NT2/D1 (cell line): ENCODE data around the gene CKS2.

Experiments
- DNase-seq: peaks from one replicate; pipeline ENCODE4 v3.0.0-alpha.2; 2011; ENCODE audit warnings: low read depth, low spot score
- H3K27me3 ChIP-seq: 2 replicates; pipeline ENCODE4 v1.6.0; 2011; ENCODE audit warnings: mild to moderate bottlenecking; ENCODE audit not compliant: insufficient read length, insufficient read depth
- H3K36me3 ChIP-seq: 2 replicates; pipeline ENCODE4 v1.6.1; 2011; ENCODE audit warnings: mild to moderate bottlenecking, low read length, mixed read lengths; ENCODE audit not compliant: insufficient read depth, insufficient read length
- H3K4me1 ChIP-seq: 2 replicates; pipeline ENCODE4 v1.5.1; 2011; ENCODE audit not compliant: insufficient read depth, insufficient read length
- H3K4me3 ChIP-seq: 2 replicates; pipeline ENCODE4 v1.5.1; 2011; ENCODE audit warnings: low read depth; ENCODE audit not compliant: insufficient read length
- H3K9ac ChIP-seq: 2 replicates; pipeline ENCODE4 v1.6.0; 2011; ENCODE audit warnings: low read depth; ENCODE audit not compliant: insufficient read length
- H3K9me3 ChIP-seq: 2 replicates; pipeline ENCODE4 v1.5.1; 2011; ENCODE audit warnings: mild to moderate bottlenecking, low read length; ENCODE audit not compliant: insufficient read depth
- SUZ12 ChIP-seq: IDR thresholded peaks from 2 replicates; pipeline ENCODE4 v1.6.1; 2011; ENCODE audit not compliant: insufficient read length, insufficient read depth; ENCODE audit errors: extremely low read depth
- YY1 ChIP-seq: IDR thresholded peaks from 2 replicates; pipeline ENCODE4 v1.6.1; 2011; ENCODE audit not compliant: insufficient read length, insufficient read depth
- ZNF274 ChIP-seq: IDR thresholded peaks from 2 replicates; pipeline ENCODE4 v1.6.1; 2011; ENCODE audit warnings: mild to moderate bottlenecking, low read depth, low read length

CKS2 gene

DNA sequence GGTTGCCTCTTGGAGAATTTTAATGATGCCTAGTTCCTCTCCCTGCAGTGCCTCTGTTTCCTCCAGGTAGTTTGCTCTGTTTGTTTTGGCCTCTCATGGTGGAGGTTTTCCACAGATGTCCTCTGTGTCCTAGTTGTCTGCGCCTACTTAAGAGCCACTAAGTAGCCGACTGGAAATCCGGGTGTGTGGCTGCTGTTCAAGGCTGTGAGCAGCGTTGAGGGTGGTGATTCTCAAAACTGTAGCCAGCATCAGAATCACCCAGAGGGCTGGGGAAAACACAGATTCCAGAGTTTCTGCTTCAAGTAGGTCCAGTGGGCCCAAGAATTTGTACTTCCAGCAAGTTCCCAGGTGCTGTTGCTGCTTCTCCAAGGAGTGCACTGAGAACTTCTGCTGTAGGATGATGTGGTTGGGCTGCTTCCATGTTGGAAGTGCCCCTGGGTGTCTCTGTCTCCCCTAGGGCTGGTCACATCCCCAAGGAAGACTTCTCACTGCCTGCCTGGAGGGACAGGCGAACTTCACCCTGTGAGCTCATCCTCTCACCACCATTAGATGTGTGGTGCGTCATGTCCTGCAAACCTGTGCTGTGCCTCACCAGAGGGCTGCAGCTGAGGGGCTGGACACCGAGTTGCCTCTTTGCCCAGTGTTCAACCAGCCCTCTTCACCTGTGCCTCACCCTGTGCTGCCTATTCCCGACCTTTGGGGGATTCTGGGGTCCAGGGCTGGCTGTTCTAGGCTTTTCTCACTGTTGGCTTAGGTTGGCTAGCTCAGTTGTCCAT, 42.1 kb downstream of the CKS2 start:
- H3K4me1 ChIP-seq = no peaks in the 10 kb centered on the region
- no peaks in the 10 kb centered on the region for H3K27me3 ChIP-seq
- H3K9ac ChIP-seq = no peak overlapping the region
- no peak overlapping the region for H3K4me3 ChIP-seq
- no peaks in the 10 kb centered on the region for H3K9me3 ChIP-seq
- DNase-seq = no peak
- H3K36me3 ChIP-seq = peaks cover 98% of the 10 kb centered on the region
- TF ChIP-seq SUZ12 = no peak
- no peak for TF ChIP-seq YY1
- TF ChIP-seq ZNF274 = no peak

DNA sequence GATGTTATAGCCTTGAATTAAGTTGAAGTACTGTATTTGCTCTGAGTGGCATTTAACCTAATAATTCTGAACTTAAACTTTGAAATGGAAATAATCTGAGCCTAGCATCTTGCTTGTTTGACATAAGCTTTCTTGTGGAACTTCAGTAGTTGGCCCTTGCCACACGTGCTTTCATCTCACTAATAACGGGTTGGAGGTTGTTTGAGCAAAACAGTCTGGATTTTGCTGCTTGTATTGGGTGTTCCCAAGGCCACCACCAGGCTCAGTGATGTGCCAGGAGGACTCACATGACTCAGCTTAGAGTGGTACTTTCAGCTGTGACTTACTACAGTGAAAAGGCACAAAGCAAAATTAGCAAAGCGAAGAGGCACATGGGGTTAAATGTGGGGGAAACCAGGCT, 43.0 kb downstream of the CKS2 start:
- Histone ChIP-seq H3K36me3 (peaks cover 97% of the 10 kb centered on the region), H3K9me3 (no peaks in the 10 kb centered on the region), H3K9ac (no peak overlapping the region), H3K27me3 (no peaks in the 10 kb centered on the region), H3K4me1 (no peaks in the 10 kb centered on the region), H3K4me3 (no peak overlapping the region)
- TF ChIP-seq YY1 = no peak
- TF ChIP-seq SUZ12 = no peak
- no peak for TF ChIP-seq ZNF274
- no peak for DNase-seq

DNA sequence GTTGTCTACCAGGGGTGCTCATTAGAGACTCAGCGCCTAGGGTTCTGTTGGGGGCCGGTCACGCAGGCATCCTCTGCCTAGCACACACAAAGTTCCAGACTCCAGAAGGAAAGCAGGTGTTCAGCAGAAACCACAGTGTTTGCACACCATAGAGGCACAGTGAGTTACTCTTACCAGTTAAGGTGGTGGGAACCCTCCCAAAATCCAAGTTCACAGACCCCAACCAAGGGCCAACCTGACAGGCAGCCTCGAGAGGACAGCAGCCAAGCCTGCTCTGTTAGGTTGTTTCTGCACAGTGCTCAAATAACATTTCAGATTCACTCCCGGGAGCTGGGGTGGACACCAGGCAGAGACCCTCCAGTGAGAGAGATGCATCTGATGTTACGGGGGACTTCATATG, 43.5 kb downstream of the CKS2 start:
- TF ChIP-seq SUZ12 (no peak), ZNF274 (no peak), YY1 (no peak)
- Histone ChIP-seq H3K27me3 (no peaks in the 10 kb centered on the region), H3K9ac (no peak overlapping the region), H3K9me3 (no peaks in the 10 kb centered on the region), H3K4me1 (no peaks in the 10 kb centered on the region), H3K4me3 (no peak overlapping the region), H3K36me3 (peaks cover 95% of the 10 kb centered on the region)
- DNase-seq = no peak

DNA sequence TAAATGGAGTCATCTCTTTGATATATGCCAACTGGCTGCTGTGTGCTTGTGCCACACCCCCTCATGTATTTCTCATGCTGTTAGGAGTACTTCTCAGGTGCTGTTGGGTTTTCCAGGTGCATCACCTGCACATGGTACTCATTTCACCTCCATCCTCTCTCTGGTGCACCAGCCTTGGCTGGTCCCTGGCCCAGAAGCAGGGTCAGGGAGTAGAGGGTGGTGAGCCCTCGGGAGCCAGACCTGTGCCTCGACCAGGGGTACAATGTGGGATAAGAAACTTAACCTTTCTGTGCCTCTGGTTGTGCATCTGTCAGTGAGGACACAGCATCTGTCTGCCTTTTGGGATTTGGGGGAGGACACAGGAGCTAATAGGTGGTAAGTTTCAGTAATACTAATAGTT, 45.8 kb downstream of the CKS2 start:
- H3K4me1 ChIP-seq = no peaks in the 10 kb centered on the region
- no peak for DNase-seq

GRCh38 chr9:89357331-89358197, 46.6 kb downstream of the CKS2 start:
- Histone ChIP-seq H3K27me3 (no peaks in the 10 kb centered on the region), H3K4me3 (no peak overlapping the region), H3K36me3 (peaks cover 94% of the 10 kb centered on the region), H3K9ac (no peak overlapping the region), H3K4me1 (no peaks in the 10 kb centered on the region), H3K9me3 (no peaks in the 10 kb centered on the region)
- no peak for DNase-seq
- TF ChIP-seq ZNF274 (no peak), SUZ12 (no peak), YY1 (no peak)

More for the DNA sequence above, 45.8 kb downstream of the CKS2 start:
- TF ChIP-seq SUZ12 = no peak
- TF ChIP-seq ZNF274 = no peak
- no peak for TF ChIP-seq YY1
- Histone ChIP-seq H3K9me3 (no peaks in the 10 kb centered on the region), H3K36me3 (peaks cover 94% of the 10 kb centered on the region), H3K27me3 (no peaks in the 10 kb centered on the region), H3K9ac (no peak overlapping the region), H3K4me3 (no peak overlapping the region)

GRCh38 chr9:89358376-89358916, 47.5 kb downstream of the CKS2 start:
- no peak for TF ChIP-seq YY1
- TF ChIP-seq SUZ12 = no peak
- TF ChIP-seq ZNF274 = no peak
- Histone ChIP-seq H3K27me3 (no peaks in the 10 kb centered on the region), H3K36me3 (peaks cover 94% of the 10 kb centered on the region), H3K4me3 (no peak overlapping the region), H3K9ac (no peak overlapping the region), H3K9me3 (no peaks in the 10 kb centered on the region), H3K4me1 (no peaks in the 10 kb centered on the region)
- no peak for DNase-seq

GRCh38 chr9:89358985-89359384, 48.0 kb downstream of the CKS2 start:
- TF ChIP-seq SUZ12 = no peak
- no peak for TF ChIP-seq YY1
- TF ChIP-seq ZNF274 = no peak
- peaks cover 94% of the 10 kb centered on the region for H3K36me3 ChIP-seq
- no peaks in the 10 kb centered on the region for H3K27me3 ChIP-seq
- no peaks in the 10 kb centered on the region for H3K9me3 ChIP-seq
- no peaks in the 10 kb centered on the region for H3K4me1 ChIP-seq
- H3K9ac ChIP-seq = no peak overlapping the region
- no peak for DNase-seq
- no peak overlapping the region for H3K4me3 ChIP-seq
